Erythroblast (primary cell): ENCODE measurements around the gene NAA10.

Experiments
- GATA1 ChIP-seq: IDR thresholded peaks from 2 replicates; pipeline ENCODE4 v1.6.1; 2011; ENCODE audit warnings: low read depth, mild to moderate bottlenecking, control low read depth, low read length, moderate library complexity
- POLR2A ChIP-seq: IDR thresholded peaks from 2 replicates; pipeline ENCODE4 v1.6.1; 2011; ENCODE audit warnings: mild to moderate bottlenecking, low read length

- TF ChIP-seq POLR2A (no peak), GATA1 (no peak)
Measured at GRCh38 chrX:153926858-153927671, 7.8 kb downstream of the NAA10 start.
